Fibroblast of pulmonary artery (primary cell): ENCODE data around the gene SLC1A7.
"Not testable (repeated sequence)": the region's sequence is repeated elsewhere in the genome, so short reads cannot be mapped to it uniquely, and the experiment has no call there.

Experiments used
- DNase-seq: peaks from one replicate; pipeline ENCODE4 v3.0.0-alpha.2; 2010; ENCODE audit warnings: low read depth
- H3K4me3 ChIP-seq: replicated peaks from 2 replicates; pipeline ENCODE4 v1.5.1; 2011; ENCODE audit warnings: low read depth, mild to moderate bottlenecking, control low read depth, low read length, moderate library complexity
- CTCF ChIP-seq: IDR thresholded peaks from 2 replicates; pipeline ENCODE4 v1.5.1; 2011; ENCODE audit warnings: mild to moderate bottlenecking, control low read depth, low read length, inconsistent platforms; ENCODE audit errors: missing control alignments

SLC1A7 gene

GRCh38 chr1:53142226-53142853 lies at the start of gene SLC1A7:
Gene SLC1A7 (minus strand): TSS chr1:53142638. CDS start chr1:53142449, 189 bp downstream.
- no peak within 1 kb of the TSS for H3K4me3 ChIP-seq
- DNase-seq: no peak
- no peak for TF ChIP-seq CTCF

- no peak overlapping the region for H3K4me3 ChIP-seq
- no peak for DNase-seq
- TF ChIP-seq CTCF: no peak
These were observed 47.8 kb upstream of the SLC1A7 start for GRCh38 chr1:53190210-53190611.

- no peak for TF ChIP-seq CTCF
- no peak for DNase-seq
- H3K4me3 ChIP-seq: no peak overlapping the region
These were observed 46.6 kb upstream of the SLC1A7 start for GRCh38 chr1:53189061-53189460.

- no peak overlapping the region for H3K4me3 ChIP-seq
- DNase-seq: no peak
- no peak for TF ChIP-seq CTCF
These were observed 45.7 kb upstream of the SLC1A7 start for GRCh38 chr1:53188099-53188498.

- H3K4me3 ChIP-seq: no peak overlapping the region
- no peak for DNase-seq
- TF ChIP-seq CTCF: no peak
These were observed 45.0 kb upstream of the SLC1A7 start for GRCh38 chr1:53187401-53187800.

DNA sequence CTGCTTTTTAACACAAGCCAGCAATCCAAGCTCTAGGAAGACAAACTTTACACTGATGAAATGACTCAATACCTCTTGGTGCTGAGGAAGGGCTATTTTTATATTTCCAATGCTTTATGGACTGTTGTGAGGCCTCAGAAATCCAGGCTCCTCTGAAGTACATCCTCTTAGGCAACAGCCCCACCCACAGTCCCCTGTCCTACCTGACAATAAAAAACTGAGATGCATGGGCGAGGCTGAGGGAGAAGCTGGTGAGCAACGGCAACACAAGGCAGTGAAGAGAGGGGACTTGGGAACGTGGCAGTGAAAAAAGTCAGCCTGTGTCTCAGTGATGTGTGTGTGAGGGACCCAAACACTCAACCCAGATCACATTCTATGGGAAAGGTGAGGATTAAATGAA lies 44.1 kb upstream of the SLC1A7 start:
- no peak for TF ChIP-seq CTCF
- H3K4me3 ChIP-seq: no peak overlapping the region
- no peak for DNase-seq

GRCh38 chr1:53185955-53186297 lies 43.5 kb upstream of the SLC1A7 start:
- H3K4me3 ChIP-seq: not testable (repeated sequence)

More at GRCh38 chr1:53185955-53186297, 43.5 kb upstream of the SLC1A7 start:
- not testable (repeated sequence) for DNase-seq
